GM18519 (cell line): ENCODE measurements around the gene AKAP6.
"Not testable (repeated sequence)": the region's sequence is repeated elsewhere in the genome, so short reads cannot be mapped to it uniquely, and the experiment has no call there.

Experiments
- ATAC-seq: cut with Tn5 transposase; IDR thresholded peaks from one replicate; pipeline ENCODE4 v1.9.1; 2021; ENCODE audit warnings: mild to moderate bottlenecking, moderate library complexity; ENCODE audit not compliant: unreplicated experiment, low FRiP score

Gene AKAP6

GRCh38 chr14:32774214-32774613 lies 445.1 kb downstream of the AKAP6 start:
- no peak for ATAC-seq

GRCh38 chr14:32779840-32780239 lies 450.7 kb downstream of the AKAP6 start:
- ATAC-seq = no peak

GRCh38 chr14:32784405-32784804 lies 455.3 kb downstream of the AKAP6 start:
- ATAC-seq = no peak

GRCh38 chr14:32785585-32785984 lies 456.5 kb downstream of the AKAP6 start:
- ATAC-seq = no peak

- no peak for ATAC-seq
These were observed 457.8 kb downstream of the AKAP6 start for GRCh38 chr14:32786886-32787285.

- ATAC-seq = not testable (repeated sequence)
These were observed 463.9 kb downstream of the AKAP6 start for GRCh38 chr14:32793033-32793432.

- ATAC-seq = no peak
These were observed 471.2 kb downstream of the AKAP6 start for GRCh38 chr14:32800320-32800719.

- ATAC-seq = no peak
These were observed 473.2 kb downstream of the AKAP6 start for GRCh38 chr14:32802295-32802694.

GRCh38 chr14:32805979-32806378 lies 476.9 kb downstream of the AKAP6 start:
- no peak for ATAC-seq

GRCh38 chr14:32808644-32809043 lies 479.5 kb downstream of the AKAP6 start:
- ATAC-seq = no peak

- no peak for ATAC-seq
These were observed 480.2 kb downstream of the AKAP6 start for GRCh38 chr14:32809255-32809654.

GRCh38 chr14:32813401-32813800 lies 484.3 kb downstream of the AKAP6 start:
- ATAC-seq = no peak

GRCh38 chr14:32814721-32815120 lies 485.6 kb downstream of the AKAP6 start:
- ATAC-seq = no peak

- no peak for ATAC-seq
These were observed 487.5 kb downstream of the AKAP6 start for GRCh38 chr14:32816588-32816987.

- ATAC-seq = no peak
These were observed 488.7 kb downstream of the AKAP6 start for GRCh38 chr14:32817780-32818179.

- ATAC-seq = no peak
These were observed 489.5 kb downstream of the AKAP6 start for GRCh38 chr14:32818581-32818980.

- ATAC-seq = no peak
These were observed 491.1 kb downstream of the AKAP6 start for GRCh38 chr14:32820181-32820580.

- no peak for ATAC-seq
These were observed 491.6 kb downstream of the AKAP6 start for GRCh38 chr14:32820682-32821081.

- ATAC-seq = no peak
These were observed 493.0 kb downstream of the AKAP6 start for GRCh38 chr14:32821964-32822653.

- ATAC-seq = no peak
These were observed 494.6 kb downstream of the AKAP6 start for GRCh38 chr14:32823706-32824105.

GRCh38 chr14:32824195-32824594 lies 495.1 kb downstream of the AKAP6 start:
- ATAC-seq = no peak

GRCh38 chr14:32825058-32825457 lies 496.0 kb downstream of the AKAP6 start:
- no peak for ATAC-seq
